GM12892 (cell line): ENCODE measurements around the gene ACSM4.
"Not testable (repeated sequence)": the region's sequence is repeated elsewhere in the genome, so short reads cannot be mapped to it uniquely, and the experiment has no call there.

Experiments used
- DNase-seq: peaks from one replicate; pipeline ENCODE4 v3.0.0; 2011; ENCODE audit not compliant: insufficient read length
- FAIRE-seq: peaks from 2 replicates; lab custom pipeline; 2011; peaks lifted over from hg19 to GRCh38; lab: Jason Lieb, UNC
- POLR2A ChIP-seq: IDR thresholded peaks from 2 replicates; pipeline ENCODE4 v1.6.1; 2011; ENCODE audit warnings: low read depth, low read length, control low read depth
- POLR2AphosphoS5 ChIP-seq: IDR thresholded peaks from 2 replicates; pipeline ENCODE4 v1.6.1; 2011; ENCODE audit warnings: low read depth, low read length, control low read depth
- TAF1 ChIP-seq: IDR thresholded peaks from 2 replicates; pipeline ENCODE4 v1.6.1; 2011; ENCODE audit warnings: low read depth, mild to moderate bottlenecking, control low read depth, low read length, borderline replicate concordance

Gene ACSM4

GRCh38 chr12:7297865-7298264 lies 6.0 kb upstream of the ACSM4 start:
- FAIRE-seq (no peak), DNase-seq (no peak)
- TF ChIP-seq POLR2AphosphoS5 (no peak), POLR2A (no peak), TAF1 (no peak)

- no peak for FAIRE-seq
- TF ChIP-seq TAF1 (no peak), POLR2AphosphoS5 (no peak), POLR2A (no peak)
- no peak for DNase-seq
These were observed 1.4 kb upstream of the ACSM4 start for GRCh38 chr12:7302266-7302986.

- no peak for DNase-seq
- FAIRE-seq = no peak
- no peak for TF ChIP-seq POLR2A
- TF ChIP-seq POLR2AphosphoS5 = no peak
- TF ChIP-seq TAF1 = no peak
These were observed 642 bp upstream of the ACSM4 start for GRCh38 chr12:7303230-7303629.

- FAIRE-seq = no peak
- DNase-seq = no peak
These were observed 584 bp downstream of the ACSM4 start for GRCh38 chr12:7304456-7304855.

DNA sequence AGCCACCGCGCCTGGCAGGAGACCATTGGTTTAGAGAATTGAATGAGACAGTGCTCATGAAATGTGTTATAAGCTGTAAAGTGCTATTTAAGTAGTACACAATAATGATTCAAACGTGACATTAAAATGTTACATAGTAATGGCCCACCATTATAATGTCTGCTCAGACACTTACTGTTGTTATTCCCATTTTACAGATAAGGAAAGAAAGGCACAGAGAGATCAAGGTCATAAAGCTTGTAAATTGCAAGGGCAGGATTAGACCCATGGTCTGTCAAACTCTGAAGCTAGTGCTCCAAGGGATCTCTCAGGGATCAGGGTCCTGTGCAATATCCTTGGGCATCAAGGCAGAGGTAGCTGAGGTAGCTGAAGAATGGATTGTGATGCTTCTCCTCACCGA lies 6.2 kb downstream of the ACSM4 start:
- TF ChIP-seq POLR2AphosphoS5 (no peak), POLR2A (no peak)
- FAIRE-seq (no peak), DNase-seq (no peak)

More at GRCh38 chr12:7304456-7304855, 584 bp downstream of the ACSM4 start:
- TF ChIP-seq POLR2A (no peak), POLR2AphosphoS5 (no peak), TAF1 (no peak)

DNA sequence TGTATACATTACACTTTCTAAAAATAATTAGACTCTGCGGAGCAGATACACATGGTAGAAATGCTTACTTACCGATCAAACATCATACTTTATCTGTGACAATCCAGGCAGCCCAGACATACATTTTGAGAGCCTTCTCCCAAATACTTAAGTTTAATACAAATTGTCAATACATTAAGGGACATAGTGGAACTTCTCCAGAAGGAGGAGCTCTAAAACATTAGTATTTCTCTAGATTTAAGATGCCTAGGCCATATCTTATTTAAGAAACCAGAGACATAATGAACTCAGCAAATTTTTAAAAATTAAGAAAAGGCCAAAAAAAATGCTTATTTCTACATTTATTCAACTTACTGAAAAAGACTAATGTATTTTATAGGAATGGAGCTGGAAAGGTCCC lies 16.1 kb downstream of the ACSM4 start:
- DNase-seq (no peak), FAIRE-seq (no peak)
- TF ChIP-seq POLR2A = no peak
- TF ChIP-seq TAF1 = no peak
- no peak for TF ChIP-seq POLR2AphosphoS5

DNA sequence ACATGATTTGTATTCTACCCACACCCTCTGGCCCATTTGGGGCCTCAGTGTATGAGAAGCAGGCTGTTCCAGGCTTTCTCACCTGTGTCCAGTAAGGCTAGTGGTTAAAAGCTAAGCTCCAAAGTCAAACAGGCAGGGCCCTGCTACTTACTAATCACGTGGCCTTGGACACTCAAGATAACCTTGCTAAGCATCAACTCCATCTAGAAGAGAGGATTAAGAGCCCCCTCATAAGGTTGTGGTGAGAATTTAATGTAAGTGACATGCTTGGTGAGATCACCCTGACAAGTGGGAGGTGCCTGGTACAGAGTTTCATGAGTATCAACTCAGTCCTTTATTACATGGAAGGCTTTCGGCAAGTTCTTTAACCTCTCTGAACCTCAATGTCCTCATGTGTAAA lies 17.8 kb downstream of the ACSM4 start:
- DNase-seq (no peak), FAIRE-seq (no peak)
- TF ChIP-seq TAF1 = no peak
- no peak for TF ChIP-seq POLR2A
- TF ChIP-seq POLR2AphosphoS5 = no peak

GRCh38 chr12:7322599-7322998 lies 18.7 kb downstream of the ACSM4 start:
- TF ChIP-seq POLR2A (no peak), TAF1 (no peak)
- FAIRE-seq (no peak), DNase-seq (no peak)

DNA sequence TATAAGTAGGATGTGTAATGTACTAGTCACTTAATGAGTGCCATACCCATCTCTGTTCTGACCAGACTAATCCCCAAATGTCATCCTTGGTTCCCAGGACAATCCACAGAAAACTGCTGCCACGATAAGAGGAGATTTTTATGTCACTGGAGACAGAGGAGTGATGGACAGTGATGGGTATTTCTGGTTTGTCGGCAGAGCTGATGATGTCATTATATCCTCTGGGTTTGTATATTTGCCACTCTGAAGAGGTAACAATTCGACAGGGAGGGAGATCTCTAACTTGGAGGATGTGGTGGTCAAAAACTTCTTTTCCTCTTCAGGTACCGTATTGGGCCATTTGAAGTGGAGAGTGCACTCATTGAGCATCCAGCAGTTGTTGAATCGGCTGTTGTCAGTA lies 20.3 kb downstream of the ACSM4 start:
- FAIRE-seq (no peak), DNase-seq (no peak)
- TF ChIP-seq TAF1 (no peak), POLR2AphosphoS5 (no peak), POLR2A (no peak)

- no peak for DNase-seq
- TF ChIP-seq POLR2AphosphoS5 (no peak), TAF1 (no peak), POLR2A (no peak)
- no peak for FAIRE-seq
These were observed 24.0 kb downstream of the ACSM4 start for GRCh38 chr12:7327918-7328317.

GRCh38 chr12:7337790-7338189 lies 33.9 kb downstream of the ACSM4 start:
- not testable (repeated sequence) for DNase-seq, FAIRE-seq

GRCh38 chr12:7339675-7340074 lies 35.8 kb downstream of the ACSM4 start:
- no peak for DNase-seq
- TF ChIP-seq POLR2AphosphoS5 (no peak), POLR2A (no peak), TAF1 (no peak)
- FAIRE-seq = no peak
